CD4-positive, alpha-beta T cell treated with Interleukin-6 for 4 hours (primary cell): ENCODE results near the gene REC114.

ENCODE experiments used
- DNase-seq: peaks from one replicate; pipeline ENCODE4 v3.0.0-alpha.2; 2020; ENCODE audit warnings: mixed read lengths

Gene REC114

GRCh38 chr15:73582851-73583379, 140.0 kb downstream of the REC114 start:
- DNase-seq, result no peak

GRCh38 chr15:73583544-73583943, 140.6 kb downstream of the REC114 start:
- no peak for DNase-seq

GRCh38 chr15:73584699-73585420, 141.9 kb downstream of the REC114 start:
- no peak for DNase-seq

GRCh38 chr15:73585871-73586654, 143.1 kb downstream of the REC114 start:
- no peak for DNase-seq

GRCh38 chr15:73589766-73590165, 146.8 kb downstream of the REC114 start:
- no peak for DNase-seq

GRCh38 chr15:73590263-73590662, 147.3 kb downstream of the REC114 start:
- no peak for DNase-seq

- DNase-seq, result no peak
Observed at GRCh38 chr15:73593304-73594074, 150.5 kb downstream of the REC114 start.

GRCh38 chr15:73594109-73594508, 151.1 kb downstream of the REC114 start:
- DNase-seq, result no peak

GRCh38 chr15:73596174-73596573, 153.2 kb downstream of the REC114 start:
- no peak for DNase-seq

GRCh38 chr15:73597036-73597638, 154.2 kb downstream of the REC114 start:
- DNase-seq, result no peak

GRCh38 chr15:73598530-73599160, 155.7 kb downstream of the REC114 start:
- DNase-seq, result no peak

- no peak for DNase-seq
Observed at GRCh38 chr15:73599934-73600333, 157.0 kb downstream of the REC114 start.

GRCh38 chr15:73600413-73601335, 157.7 kb downstream of the REC114 start:
- DNase-seq, result no peak

GRCh38 chr15:73601451-73602445, 158.8 kb downstream of the REC114 start:
- DNase-seq, result no peak

GRCh38 chr15:73602446-73602843, 159.5 kb downstream of the REC114 start:
- no peak for DNase-seq

GRCh38 chr15:73602992-73603391, 160.0 kb downstream of the REC114 start:
- no peak for DNase-seq

- DNase-seq, result no peak
Observed at GRCh38 chr15:73604477-73604876, 161.5 kb downstream of the REC114 start.

- DNase-seq, result no peak
Observed at GRCh38 chr15:73605759-73606436, 162.9 kb downstream of the REC114 start.

GRCh38 chr15:73607405-73607804, 164.4 kb downstream of the REC114 start:
- DNase-seq, result no peak
